NB4 (cell line): Measurements from ENCODE around the gene SRA1.

ENCODE experiments used
- POLR2A ChIP-seq: IDR thresholded peaks from 2 replicates; pipeline ENCODE4 v1.6.1; 2011; ENCODE audit warnings: mild to moderate bottlenecking; ENCODE audit not compliant: insufficient read length; ENCODE audit errors: extremely low read depth
- TF ChIP-seq, protein P1 (sequence below): IDR thresholded peaks from one replicate; pipeline ENCODE4 v1.5.1; 2012; ENCODE audit warnings: low read depth, low read length
- TF ChIP-seq, protein P2 (sequence below): IDR thresholded peaks from 2 replicates; pipeline ENCODE4 v1.6.1; 2011; ENCODE audit warnings: low read depth, low read length

DNA sequence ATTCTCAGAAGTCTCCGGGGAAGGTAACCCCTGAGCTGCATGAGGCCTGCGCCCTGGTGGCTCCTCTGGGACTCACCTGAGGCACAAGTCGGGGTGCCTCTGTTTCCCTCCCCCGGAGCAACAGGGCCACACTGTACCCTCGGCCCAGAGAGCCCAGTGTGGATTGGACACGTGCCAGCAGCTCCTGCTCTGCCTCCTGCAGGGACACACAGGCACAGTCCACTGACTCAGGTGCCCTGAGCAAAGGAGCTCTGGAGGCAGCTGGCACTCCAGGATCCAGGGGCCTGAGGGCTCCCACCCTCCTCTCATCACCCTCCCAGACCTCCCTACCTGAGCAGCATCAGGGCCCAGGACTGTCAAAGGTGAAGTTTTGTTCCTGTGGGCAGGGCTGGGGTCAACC lies 36.9 kb upstream of the SRA1 start:
- TF ChIP-seq, protein P1, sequence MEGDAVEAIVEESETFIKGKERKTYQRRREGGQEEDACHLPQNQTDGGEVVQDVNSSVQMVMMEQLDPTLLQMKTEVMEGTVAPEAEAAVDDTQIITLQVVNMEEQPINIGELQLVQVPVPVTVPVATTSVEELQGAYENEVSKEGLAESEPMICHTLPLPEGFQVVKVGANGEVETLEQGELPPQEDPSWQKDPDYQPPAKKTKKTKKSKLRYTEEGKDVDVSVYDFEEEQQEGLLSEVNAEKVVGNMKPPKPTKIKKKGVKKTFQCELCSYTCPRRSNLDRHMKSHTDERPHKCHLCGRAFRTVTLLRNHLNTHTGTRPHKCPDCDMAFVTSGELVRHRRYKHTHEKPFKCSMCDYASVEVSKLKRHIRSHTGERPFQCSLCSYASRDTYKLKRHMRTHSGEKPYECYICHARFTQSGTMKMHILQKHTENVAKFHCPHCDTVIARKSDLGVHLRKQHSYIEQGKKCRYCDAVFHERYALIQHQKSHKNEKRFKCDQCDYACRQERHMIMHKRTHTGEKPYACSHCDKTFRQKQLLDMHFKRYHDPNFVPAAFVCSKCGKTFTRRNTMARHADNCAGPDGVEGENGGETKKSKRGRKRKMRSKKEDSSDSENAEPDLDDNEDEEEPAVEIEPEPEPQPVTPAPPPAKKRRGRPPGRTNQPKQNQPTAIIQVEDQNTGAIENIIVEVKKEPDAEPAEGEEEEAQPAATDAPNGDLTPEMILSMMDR = no peak
- TF ChIP-seq, protein P2, sequence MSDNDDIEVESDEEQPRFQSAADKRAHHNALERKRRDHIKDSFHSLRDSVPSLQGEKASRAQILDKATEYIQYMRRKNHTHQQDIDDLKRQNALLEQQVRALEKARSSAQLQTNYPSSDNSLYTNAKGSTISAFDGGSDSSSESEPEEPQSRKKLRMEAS = no peak
- TF ChIP-seq POLR2A = no peak
